ENCODE results near the gene SPON2.

SPON2 gene

GRCh38 chr4:1168191-1169101, 3.9 kb downstream of the SPON2 start:
- Mint-ChIP-seq H3K27ac (no peak overlapping the region), H3K36me3 (no peaks in the 10 kb centered on the region), H3K9me3 (no peaks in the 10 kb centered on the region), H3K4me1 (peaks cover 35% of the 10 kb centered on the region), H3K27me3 (peaks cover 79% of the 10 kb centered on the region), H3K4me3 (peak overlapping the region; percentile 76)
- no peak for DNase-seq
- CTCF ChIA-PET: interaction anchor here (1.0 to 4.0 kb wide), 13 partner anchors 15 to 141 kb away, joined by 3 to 37 read pairs (median 8); no protein-coding TSS in a partner anchor

GRCh38 chr4:1167244-1167949, 5.0 kb downstream of the SPON2 start:
- peak; percentile 94 for DNase-seq

GRCh38 chr4:1166509-1167243, 5.7 kb downstream of the SPON2 start:
- CTCF ChIA-PET: interaction anchor here (0.6 to 4.0 kb wide), 17 partner anchors 11 to 125 kb away, joined by 3 to 37 read pairs (median 5); no protein-coding TSS in a partner anchor
- DNase-seq: no peak
- Mint-ChIP-seq H3K9me3 (no peaks in the 10 kb centered on the region), H3K4me1 (peaks cover 34% of the 10 kb centered on the region), H3K4me3 (peak overlapping the region; percentile 76), H3K27ac (peak overlapping the region; percentile 73), H3K36me3 (no peaks in the 10 kb centered on the region), H3K27me3 (peaks cover 75% of the 10 kb centered on the region)

More at GRCh38 chr4:1167244-1167949, 5.0 kb downstream of the SPON2 start:
- Mint-ChIP-seq H3K27ac (peak overlapping the region; percentile 73), H3K36me3 (no peaks in the 10 kb centered on the region), H3K4me1 (peaks cover 35% of the 10 kb centered on the region), H3K4me3 (peak overlapping the region; percentile 76), H3K27me3 (peaks cover 76% of the 10 kb centered on the region), H3K9me3 (no peaks in the 10 kb centered on the region)
- CTCF ChIA-PET: interaction anchor here (0.6 to 4.0 kb wide), 19 partner anchors 12 to 142 kb away, joined by 3 to 37 read pairs (median 5); no protein-coding TSS in a partner anchor

- CTCF ChIA-PET: interaction anchor here (0.9 kb wide), 1 partner anchor 34 kb away, joined by 3 read pairs; no protein-coding TSS in a partner anchor
- Mint-ChIP-seq H3K9me3 (no peaks in the 10 kb centered on the region), H3K4me1 (peaks cover 25% of the 10 kb centered on the region), H3K4me3 (no peak overlapping the region), H3K27me3 (peaks cover 67% of the 10 kb centered on the region), H3K36me3 (no peaks in the 10 kb centered on the region), H3K27ac (no peak overlapping the region)
- no peak for DNase-seq
Observed at GRCh38 chr4:1164956-1165545, 7.3 kb downstream of the SPON2 start.

GRCh38 chr4:1164444-1164843, 7.9 kb downstream of the SPON2 start:
- Mint-ChIP-seq H3K4me3 (no peak overlapping the region), H3K27ac (no peak overlapping the region)
- CTCF ChIA-PET: interaction anchor here (1.8 to 2.5 kb wide), 2 partner anchors 29 to 33 kb away, joined by 4 to 7 read pairs; no protein-coding TSS in a partner anchor

GRCh38 chr4:1164040-1164439, 8.3 kb downstream of the SPON2 start:
- DNase-seq: no peak
- CTCF ChIA-PET: interaction anchor here (1.8 to 2.5 kb wide), 2 partner anchors 28 to 33 kb away, joined by 4 to 7 read pairs; no protein-coding TSS in a partner anchor
- no peak overlapping the region for H3K27ac Mint-ChIP-seq
- no peaks in the 10 kb centered on the region for H3K9me3 Mint-ChIP-seq
- peaks cover 57% of the 10 kb centered on the region for H3K27me3 Mint-ChIP-seq
- H3K4me3 Mint-ChIP-seq: no peak overlapping the region
- H3K4me1 Mint-ChIP-seq: peaks cover 23% of the 10 kb centered on the region
- no peaks in the 10 kb centered on the region for H3K36me3 Mint-ChIP-seq

More at GRCh38 chr4:1164444-1164843, 7.9 kb downstream of the SPON2 start:
- no peaks in the 10 kb centered on the region for H3K9me3 Mint-ChIP-seq
- DNase-seq: no peak
- H3K36me3 Mint-ChIP-seq: no peaks in the 10 kb centered on the region
- peaks cover 61% of the 10 kb centered on the region for H3K27me3 Mint-ChIP-seq
- H3K4me1 Mint-ChIP-seq: peaks cover 25% of the 10 kb centered on the region

GRCh38 chr4:1160351-1160750, 12.0 kb downstream of the SPON2 start:
- H3K4me3 Mint-ChIP-seq: no peak overlapping the region
- peaks cover 63% of the 10 kb centered on the region for H3K27me3 Mint-ChIP-seq
- CTCF ChIA-PET: no interaction called here
- H3K9me3 Mint-ChIP-seq: no peaks in the 10 kb centered on the region
- H3K36me3 Mint-ChIP-seq: no peaks in the 10 kb centered on the region
- no peak overlapping the region for H3K27ac Mint-ChIP-seq
- DNase-seq: no peak
- peaks cover 6% of the 10 kb centered on the region for H3K4me1 Mint-ChIP-seq

GRCh38 chr4:1156069-1156468, 16.3 kb downstream of the SPON2 start:
- CTCF ChIA-PET: interaction anchor here (0.6 kb wide), 1 partner anchor 177 kb away, joined by 3 read pairs; no protein-coding TSS in a partner anchor
- DNase-seq: no peak
- Mint-ChIP-seq H3K4me1 (no peaks in the 10 kb centered on the region), H3K27ac (no peak overlapping the region), H3K9me3 (no peaks in the 10 kb centered on the region), H3K4me3 (no peak overlapping the region), H3K36me3 (no peaks in the 10 kb centered on the region), H3K27me3 (peaks cover 56% of the 10 kb centered on the region)

- Mint-ChIP-seq H3K4me1 (no peaks in the 10 kb centered on the region), H3K9me3 (no peaks in the 10 kb centered on the region), H3K27ac (no peak overlapping the region), H3K36me3 (no peaks in the 10 kb centered on the region), H3K4me3 (no peak overlapping the region), H3K27me3 (peaks cover 53% of the 10 kb centered on the region)
- CTCF ChIA-PET: interaction anchor here (1.1 kb wide), 1 partner anchor 12 kb away, joined by 3 read pairs; no protein-coding TSS in a partner anchor
- DNase-seq: no peak
Observed at GRCh38 chr4:1155314-1155713, 17.1 kb downstream of the SPON2 start.

- Mint-ChIP-seq H3K4me3 (no peak overlapping the region), H3K9me3 (no peaks in the 10 kb centered on the region), H3K27ac (no peak overlapping the region), H3K36me3 (no peaks in the 10 kb centered on the region), H3K27me3 (peaks cover 60% of the 10 kb centered on the region), H3K4me1 (no peaks in the 10 kb centered on the region)
- no peak for DNase-seq
- CTCF ChIA-PET: interaction anchor here (1.1 kb wide), 1 partner anchor 12 kb away, joined by 3 read pairs; no protein-coding TSS in a partner anchor
Observed at GRCh38 chr4:1154523-1155182, 17.7 kb downstream of the SPON2 start.

- DNase-seq: no peak
- CTCF ChIA-PET: no interaction called here
- Mint-ChIP-seq H3K27ac (no peak overlapping the region), H3K4me3 (no peak overlapping the region), H3K4me1 (no peaks in the 10 kb centered on the region), H3K27me3 (peaks cover 63% of the 10 kb centered on the region), H3K9me3 (no peaks in the 10 kb centered on the region), H3K36me3 (no peaks in the 10 kb centered on the region)
Observed at GRCh38 chr4:1154126-1154522, 18.3 kb downstream of the SPON2 start.

- Mint-ChIP-seq H3K4me3 (no peak overlapping the region), H3K27ac (no peak overlapping the region), H3K4me1 (no peaks in the 10 kb centered on the region), H3K36me3 (no peaks in the 10 kb centered on the region), H3K9me3 (no peaks in the 10 kb centered on the region), H3K27me3 (peaks cover 63% of the 10 kb centered on the region)
- no peak for DNase-seq
- CTCF ChIA-PET: no interaction called here
Observed at GRCh38 chr4:1153567-1154090, 18.8 kb downstream of the SPON2 start.

- CTCF ChIA-PET: interaction anchor here (1.2 kb wide), 1 partner anchor 14 kb away, joined by 3 read pairs; no protein-coding TSS in a partner anchor
- Mint-ChIP-seq H3K27ac (no peak overlapping the region), H3K9me3 (no peaks in the 10 kb centered on the region), H3K4me3 (no peak overlapping the region), H3K27me3 (peaks cover 55% of the 10 kb centered on the region), H3K4me1 (no peaks in the 10 kb centered on the region), H3K36me3 (no peaks in the 10 kb centered on the region)
- DNase-seq: no peak
Observed at GRCh38 chr4:1152290-1152689, 20.1 kb downstream of the SPON2 start.
